CD4-positive, alpha-beta T cell (primary cell): ENCODE measurements around the gene RIOK2. TPM values are rescaled to one million over a fixed set of nuclear protein-coding genes. Genes with fewer than 3 reads are reported as not detected.

Experiments used
- ATAC-seq: fragments of 200-7000 bp; cut with Tn5 transposase; one replicate; pipeline ENCODE4 v1.10.0; 2022; ENCODE audit warnings: mild to moderate bottlenecking; ENCODE audit not compliant: poor library complexity
- CTCF ChIA-PET: fragments of 350-600 bp; sonication (Branson Sonifier 250); formaldehyde crosslinking; loops from one replicate; lab custom pipeline; 2021; ENCODE audit warnings: antibody characterized with exemption, inconsistent platforms; lab: Charles Lee
- POLR2A ChIA-PET: fragments of 350-600 bp; sonication (Branson Sonifier 250); formaldehyde crosslinking; loops from one replicate; lab custom pipeline; 2021; ENCODE audit warnings: antibody characterized with exemption, inconsistent platforms; lab: Charles Lee
- DNase-seq, 14 experiments: peaks; one replicate each; pipeline ENCODE4 v3.0.0-alpha.2; 2013 to 2020; ENCODE audit warnings: mixed read lengths in 2 of 14
- H3K27ac ChIP-seq, 2 donors: one replicate each; pipeline versions ENCODE4 v1.5.1 to v1.7.0; 2013; ENCODE audit warnings: low read length in 2 of 2, low read depth in 1 of 2, mild to moderate bottlenecking in 1 of 2
- H3K27me3 ChIP-seq, 2 experiments: 1 replicate in 1 of 2; 2 replicates in 1 of 2; pipeline versions ENCODE4 v1.6.1 to v1.7.0; 2013; ENCODE audit warnings: low read length in 2 of 2, control low read depth in 1 of 2, mild to moderate bottlenecking in 1 of 2, moderate library complexity in 1 of 2; ENCODE audit not compliant: insufficient read depth in 2 of 2, control insufficient read depth in 1 of 2
- H3K36me3 ChIP-seq: one replicate; pipeline ENCODE4 v1.6.1; 2013; ENCODE audit warnings: low read length, control low read depth; ENCODE audit not compliant: insufficient read depth
- H3K4me1 ChIP-seq: one replicate; pipeline ENCODE4 v1.6.1; 2013; ENCODE audit warnings: low read length, control low read depth; ENCODE audit not compliant: insufficient read depth
- H3K4me3 ChIP-seq: one replicate; pipeline ENCODE4 v1.5.1; 2013; ENCODE audit warnings: mild to moderate bottlenecking, low read length, moderate library complexity
- H3K9me3 ChIP-seq, 2 experiments: 1 replicate in 1 of 2; 2 replicates in 1 of 2; pipeline versions ENCODE4 v1.6.1 to v1.7.0; 2013; ENCODE audit warnings: low read length in 2 of 2, mild to moderate bottlenecking in 2 of 2, control low read depth in 1 of 2, moderate library complexity in 1 of 2; ENCODE audit not compliant: control insufficient read depth in 1 of 2, insufficient read depth in 1 of 2
- H3K27ac Mint-ChIP-seq: one replicate; pipeline ENCODE4 v1.8.0; 2020; ENCODE audit warnings: mixed read lengths
- H3K27me3 Mint-ChIP-seq: one replicate; pipeline ENCODE4 v1.8.0; 2021; ENCODE audit warnings: mixed read lengths
- H3K36me3 Mint-ChIP-seq: one replicate; pipeline ENCODE4 v1.8.0; 2021; ENCODE audit warnings: low read depth, mixed read lengths
- H3K4me1 Mint-ChIP-seq: one replicate; pipeline ENCODE4 v1.8.0; 2021; ENCODE audit warnings: low read depth, mixed read lengths
- H3K4me3 Mint-ChIP-seq: one replicate; pipeline ENCODE4 v1.8.0; 2020; ENCODE audit warnings: mild to moderate bottlenecking, mixed read lengths
- H3K9me3 Mint-ChIP-seq: one replicate; pipeline ENCODE4 v1.8.0; 2020; ENCODE audit warnings: mixed read lengths
- CTCF ChIP-seq: fragments of 200-600 bp; IDR thresholded peaks from one replicate; pipeline ENCODE4 v1.8.0; 2022; ENCODE audit warnings: antibody characterized with exemption, mild to moderate bottlenecking
- intact Hi-C, 2 experiments: fragments of 100-400 bp; cut with DNase I in 1 of 2; cut with micrococcal nuclease in 1 of 2; formaldehyde crosslinking; loops; one replicate each; pipeline versions ENCODE4 v1.15.1 to v1.9.0; 2023 to 2025; cut with DNase I, micrococcal nuclease
- polyA plus RNA-seq, 2 donors: library from polyadenylated mRNA; unstranded; fragments of 120-200 nt; gene quantifications; one replicate each; pipeline ENCODE4 v1.2.1, GENCODE V29; 2013
- total RNA-seq, 174 experiments: library from RNA in 2 of 174; stranded (reverse) in 2 of 174; gene quantifications; one replicate each; pipeline ENCODE4 v1.2.3 and lab custom pipeline; 2021 to 2026

The RIOK2 gene
- total RNA-seq (10 to 100 TPM; 25.1 to 26.0 TPM), total RNA-seq (lab: John Stamatoyannopoulos, UW) (21.7 to 122 (median 52.4) reads per million in 172 experiments)
- polyA plus RNA-seq (2013, experiment 1 of 2), result 15.2 TPM
- 19.2 TPM for polyA plus RNA-seq (2013, experiment 2 of 2)

GRCh38 chr5:97183100-97183929, at the start of gene RIOK2:
TSS of gene RIOK2 (minus strand) at chr5:97183247. CDS start at chr5:97183191, 56 bp downstream.
- peak within 1 kb of the TSS; percentile 90 to 96 for H3K27ac ChIP-seq
- DNase-seq (peak; percentile 81 to 96 (median 90)), ATAC-seq (peak; percentile 91)
- no peaks in the 10 kb centered on the region for H3K27me3 ChIP-seq
- H3K9me3 Mint-ChIP-seq, result no peaks in the 10 kb centered on the region
- no peaks in the 10 kb centered on the region for H3K9me3 ChIP-seq
- H3K4me3 ChIP-seq, result peak within 1 kb of the TSS; percentile 73
- ChIA-PET POLR2A (interaction anchor here (0.8 to 1.9 kb wide), 14 partner anchors 9 to 1746 kb away, joined by 3 to 12 read pairs (median 4); partner anchors contain the start of genes ARSK, CAST, CHD1 and ERAP1), CTCF (interaction anchor here (1.7 kb wide), 1 partner anchor 20 kb away, joined by 6 read pairs; no protein-coding TSS in a partner anchor)
- H3K4me3 Mint-ChIP-seq, result peak within 1 kb of the TSS; percentile 97
- H3K4me1 Mint-ChIP-seq, result peaks cover 44% of the 10 kb centered on the region
- intact Hi-C loops, result loop anchor here (2.0 to 10.0 kb wide), 7 partner anchors 649 to 1851 kb away; partner anchors contain the start of genes ELL2 (in 2 of the 2), ARSK (in 1 of the 2), CHD1 (in 1 of the 2) and SKIC3 (in 1 of the 2)
- peaks cover 11% of the 10 kb centered on the region for H3K4me1 ChIP-seq
- peaks cover 46% of the 10 kb centered on the region for H3K36me3 Mint-ChIP-seq
- H3K27me3 Mint-ChIP-seq, result no peaks in the 10 kb centered on the region
- TF ChIP-seq CTCF, result no peak
- H3K36me3 ChIP-seq, result peaks cover 12% of the 10 kb centered on the region
- peak within 1 kb of the TSS; percentile 98 for H3K27ac Mint-ChIP-seq

DNA sequence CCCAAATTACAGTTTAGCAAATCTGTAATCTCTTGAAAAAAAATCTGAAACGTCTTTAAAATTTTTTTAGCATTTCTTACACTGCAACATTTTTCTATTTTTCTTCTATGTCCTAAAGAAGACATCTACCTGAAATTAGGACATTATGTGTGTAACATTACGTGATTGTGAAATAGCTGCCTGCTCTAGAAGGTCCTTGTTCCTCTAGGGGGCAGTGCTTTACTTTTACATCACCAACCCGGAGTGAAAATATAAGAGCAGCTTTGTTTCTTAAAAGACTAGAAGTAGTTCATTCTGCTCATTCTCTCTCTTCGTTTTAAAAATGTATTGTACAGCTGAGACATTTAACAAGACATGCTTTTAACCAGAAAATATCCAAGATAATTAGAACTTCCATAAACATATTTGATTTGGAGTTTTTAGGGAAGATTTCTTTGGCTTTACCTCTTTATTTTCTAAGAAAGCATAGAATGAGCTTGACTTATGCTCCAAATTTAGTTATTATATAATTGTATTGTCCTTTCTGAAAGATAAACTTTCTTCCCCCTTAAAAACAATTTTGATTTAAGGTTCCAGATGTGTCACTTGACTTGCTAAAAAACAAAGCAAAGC, 48.1 kb upstream of the RIOK2 start:
- intact Hi-C loops, result loop anchor here (1.0 to 10.0 kb wide), 3 partner anchors 1565 to 1596 kb away; no protein-coding TSS in a partner anchor
- TF ChIP-seq CTCF, result peak; percentile 73
- Histone ChIP-seq H3K27me3 (peaks cover 0 to 6% of the 10 kb centered on the region in 2 experiments), H3K4me1 (no peaks in the 10 kb centered on the region), H3K4me3 (no peak overlapping the region), H3K36me3 (no peaks in the 10 kb centered on the region), H3K27ac (no peak overlapping the region), H3K9me3 (no peaks in the 10 kb centered on the region)
- no peaks in the 10 kb centered on the region for H3K4me1 Mint-ChIP-seq
- H3K36me3 Mint-ChIP-seq, result no peaks in the 10 kb centered on the region
- peaks cover 10% of the 10 kb centered on the region for H3K27me3 Mint-ChIP-seq
- CTCF ChIA-PET, result interaction anchor here (0.6 to 1.3 kb wide), 6 partner anchors 16 to 1566 kb away, joined by 3 to 4 read pairs (median 4); no protein-coding TSS in a partner anchor
- H3K4me3 Mint-ChIP-seq, result no peak overlapping the region
- peak; percentile 43 for ATAC-seq
- no peak overlapping the region for H3K27ac Mint-ChIP-seq
- no peaks in the 10 kb centered on the region for H3K9me3 Mint-ChIP-seq
- DNase-seq, result peak in 7 of 14 experiments; percentile 5 to 66 (median 17)
- POLR2A ChIA-PET, result interaction anchor here (0.8 to 1.2 kb wide), 2 partner anchors 1538 to 1565 kb away, joined by 3 to 4 read pairs; no protein-coding TSS in a partner anchor

DNA sequence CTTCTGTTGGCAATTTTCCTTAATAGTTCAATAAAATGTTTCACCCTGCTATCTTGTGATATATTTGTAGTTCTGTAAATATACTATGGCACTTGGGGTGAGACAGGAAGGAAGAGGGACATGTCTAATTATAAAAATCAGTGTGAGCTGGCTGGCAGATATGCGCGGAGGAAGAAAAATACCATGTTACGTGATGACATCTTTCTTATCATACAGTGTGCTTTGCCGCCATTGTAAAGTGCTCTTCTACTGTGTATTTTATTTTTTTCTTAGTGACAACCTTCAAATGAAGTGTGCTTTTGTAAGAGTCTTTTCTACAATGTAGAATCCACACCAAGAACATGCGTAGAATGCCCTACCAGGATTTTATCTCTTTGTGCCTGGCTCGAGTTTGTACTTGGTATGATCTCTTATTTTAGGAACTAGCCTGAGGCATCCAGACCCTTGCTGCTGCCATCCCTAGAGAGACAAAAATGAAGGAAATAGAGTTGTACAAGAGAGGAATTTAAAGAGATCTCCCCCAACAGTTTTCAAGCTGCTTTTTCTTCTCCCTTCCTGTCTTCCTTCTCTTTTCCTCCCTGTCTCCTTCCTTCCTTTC, 46.7 kb upstream of the RIOK2 start:
- H3K4me3 ChIP-seq, result no peak overlapping the region
- no peak for DNase-seq
- no peak for TF ChIP-seq CTCF
- H3K9me3 ChIP-seq, result no peaks in the 10 kb centered on the region
- ChIA-PET CTCF (no interaction called here), POLR2A (no interaction called here)
- intact Hi-C loops, result loop anchor here (1.0 to 10.0 kb wide), 4 partner anchors 1567 to 1835 kb away; no protein-coding TSS in a partner anchor
- H3K4me1 ChIP-seq, result no peaks in the 10 kb centered on the region
- H3K27ac ChIP-seq, result no peak overlapping the region
- H3K27me3 Mint-ChIP-seq, result peaks cover 10% of the 10 kb centered on the region
- no peak for ATAC-seq
- H3K4me1 Mint-ChIP-seq, result no peaks in the 10 kb centered on the region
- no peaks in the 10 kb centered on the region for H3K9me3 Mint-ChIP-seq
- H3K36me3 ChIP-seq, result no peaks in the 10 kb centered on the region
- H3K36me3 Mint-ChIP-seq, result no peaks in the 10 kb centered on the region
- H3K4me3 Mint-ChIP-seq, result no peak overlapping the region
- no peak overlapping the region for H3K27ac Mint-ChIP-seq
- H3K27me3 ChIP-seq, result peaks cover 0 to 6% of the 10 kb centered on the region in 2 experiments
